H1 (cell line): ENCODE data around the gene EPHA3. TPM values are rescaled to one million over a fixed set of nuclear protein-coding genes. Genes with fewer than 3 reads are reported as not detected.

Experiments used
- CTCF ChIA-PET: fragments of 300-600 bp; sonication (Branson Sonifier 250); formaldehyde crosslinking; loops from one replicate; lab custom pipeline; 2021; ENCODE audit not compliant: partially characterized antibody; lab: Charles Lee
- POLR2A ChIA-PET: fragments of 300-600 bp; sonication (Branson Sonifier 250); formaldehyde crosslinking; loops from one replicate; lab custom pipeline; 2021; ENCODE audit warnings: inconsistent platforms; ENCODE audit not compliant: partially characterized antibody; lab: Charles Lee
- DNase-seq, 2 experiments: peaks; one replicate each; pipeline versions ENCODE4 v3.0.0 to v3.0.0-alpha.2; 2010 to 2022; ENCODE audit warnings: low spot score in 2 of 2, low read depth in 1 of 2, mixed read lengths in 1 of 2
- FAIRE-seq: peaks from 2 replicates; lab custom pipeline; 2011; peaks lifted over from hg19 to GRCh38; lab: Jason Lieb, UNC
- H2AFZ ChIP-seq: 2 replicates; pipeline ENCODE4 v1.8.1; 2012; ENCODE audit warnings: low read length, inconsistent platforms
- H2AK5ac ChIP-seq: 2 replicates; pipeline ENCODE4 v1.6.1; 2013; ENCODE audit warnings: low read depth, low read length
- H2BK120ac ChIP-seq: replicated peaks from 2 replicates; pipeline ENCODE3; 2013; ENCODE audit warnings: low read depth, low read length, inconsistent platforms
- H2BK12ac ChIP-seq: 2 replicates; pipeline ENCODE4 v1.6.1; 2013; ENCODE audit warnings: low read depth, low read length
- H2BK15ac ChIP-seq: 2 replicates; pipeline ENCODE4 v1.6.1; 2013; ENCODE audit warnings: low read length
- H2BK20ac ChIP-seq: 2 replicates; pipeline ENCODE4 v1.6.1; 2013; ENCODE audit warnings: low read length
- H2BK5ac ChIP-seq: 2 replicates; pipeline ENCODE4 v1.6.1; 2013; ENCODE audit warnings: low read depth, low read length
- H3K14ac ChIP-seq: 2 replicates; pipeline ENCODE4 v1.6.1; 2013; ENCODE audit warnings: inconsistent platforms; ENCODE audit not compliant: insufficient read length
- H3K18ac ChIP-seq: 2 replicates; pipeline ENCODE4 v1.6.1; 2013; ENCODE audit warnings: low read length; ENCODE audit errors: extremely low read depth
- H3K23ac ChIP-seq: 2 replicates; pipeline ENCODE4 v1.6.1; 2013; ENCODE audit warnings: inconsistent platforms; ENCODE audit not compliant: insufficient read length
- H3K23me2 ChIP-seq: 2 replicates; pipeline ENCODE4 v1.6.1; 2013; ENCODE audit warnings: low read depth, low read length
- H3K27ac ChIP-seq: 2 replicates; pipeline ENCODE4 v1.6.1; 2011; ENCODE audit warnings: low read depth, low read length, inconsistent platforms
- H3K27me3 ChIP-seq, 4 experiments: replicated peaks in 1 of 4; 1 replicate in 1 of 4; 2 replicates in 3 of 4; pipeline versions ENCODE4 v1.6.1 to v1.8.1; 2011 to 2013; ENCODE audit warnings: low read length in 3 of 4, mild to moderate bottlenecking in 3 of 4, inconsistent platforms in 2 of 4, mixed read lengths in 2 of 4, moderate library complexity in 1 of 4; ENCODE audit not compliant: control insufficient read depth in 3 of 4, insufficient read depth in 3 of 4; ENCODE audit errors: extremely low read depth in 1 of 4
- H3K36me3 ChIP-seq, 4 experiments: 2 replicates each; pipeline versions ENCODE4 v1.6.1 to v1.8.1; 2011 to 2013; ENCODE audit warnings: mild to moderate bottlenecking in 4 of 4, low read length in 3 of 4, moderate library complexity in 2 of 4, control low read depth in 1 of 4, inconsistent platforms in 1 of 4; ENCODE audit not compliant: insufficient read depth in 4 of 4, control insufficient read depth in 2 of 4
- H3K4ac ChIP-seq: replicated peaks from 2 replicates; pipeline ENCODE3; 2013; ENCODE audit warnings: low read length, low read depth, mixed read lengths, inconsistent platforms; ENCODE audit not compliant: insufficient read length
- H3K4me1 ChIP-seq, 4 experiments: replicated peaks in 1 of 4; 1 replicate in 1 of 4; 2 replicates in 3 of 4; pipeline versions ENCODE4 v1.6.1 to v1.8.1; 2011 to 2013; ENCODE audit warnings: low read length in 3 of 4, inconsistent platforms in 2 of 4, mixed read lengths in 1 of 4; ENCODE audit not compliant: insufficient read depth in 4 of 4, control insufficient read depth in 3 of 4
- H3K4me2 ChIP-seq, 2 experiments: 2 replicates each; pipeline versions ENCODE4 v1.6.1 to v1.8.1; 2011 to 2013; ENCODE audit warnings: low read depth in 2 of 2, low read length in 2 of 2, control low read depth in 1 of 2, inconsistent platforms in 1 of 2, mild to moderate bottlenecking in 1 of 2; ENCODE audit not compliant: insufficient read depth in 1 of 2
- H3K4me3 ChIP-seq, 4 experiments: fragments of 200-600, 300-600 bp in 1 of 4; sonication (generic), shearing (Covaris generic), sonication (Bioruptor Twin) in 1 of 4; 2 replicates each; pipeline versions ENCODE4 v1.5.1 to v1.8.1; 2011 to 2016; ENCODE audit warnings: low read length in 4 of 4, low read depth in 3 of 4, control low read depth in 2 of 4, inconsistent platforms in 2 of 4, mild to moderate bottlenecking in 2 of 4, mixed read lengths in 1 of 4, moderate library complexity in 1 of 4; ENCODE audit not compliant: insufficient read depth in 2 of 4; ENCODE audit errors: extremely low read depth in 1 of 4
- H3K56ac ChIP-seq: replicated peaks from 2 replicates; pipeline ENCODE3; 2013; ENCODE audit warnings: low read depth, mild to moderate bottlenecking, mixed read lengths, low read length, inconsistent platforms; ENCODE audit not compliant: insufficient read length
- H3K79me1 ChIP-seq: 2 replicates; pipeline ENCODE4 v1.6.1; 2013; ENCODE audit warnings: low read depth, low read length, control low read depth
- H3K79me2 ChIP-seq, 2 experiments: 2 replicates each; pipeline versions ENCODE4 v1.6.1 to v1.8.1; 2012 to 2013; ENCODE audit warnings: low read length in 2 of 2, mild to moderate bottlenecking in 2 of 2, inconsistent platforms in 1 of 2; ENCODE audit not compliant: insufficient read depth in 2 of 2, control insufficient read depth in 1 of 2
- H3K9ac ChIP-seq, 4 experiments: replicated peaks in 1 of 4; 1 replicate in 1 of 4; 2 replicates in 3 of 4; pipeline versions ENCODE4 v1.6.1 to v1.8.1; 2011 to 2013; ENCODE audit warnings: low read depth in 3 of 4, low read length in 3 of 4, control low read depth in 2 of 4, mild to moderate bottlenecking in 2 of 4, moderate library complexity in 2 of 4, inconsistent platforms in 1 of 4; ENCODE audit errors: extremely low read depth in 1 of 4
- H3K9me3 ChIP-seq, 2 experiments: 2 replicates each; pipeline versions ENCODE4 v1.6.1 to v1.8.1; 2012 to 2013; ENCODE audit warnings: mild to moderate bottlenecking in 2 of 2, moderate library complexity in 2 of 2, control low read depth in 1 of 2, inconsistent platforms in 1 of 2, low read depth in 1 of 2, low read length in 1 of 2, mixed read lengths in 1 of 2; ENCODE audit not compliant: insufficient read depth in 2 of 2
- H4K20me1 ChIP-seq, 2 experiments: replicated peaks in 1 of 2; 2 replicates each; pipeline versions ENCODE3 to v1.8.1; 2011 to 2013; ENCODE audit warnings: inconsistent platforms in 2 of 2, low read length in 2 of 2, mild to moderate bottlenecking in 1 of 2; ENCODE audit not compliant: insufficient read depth in 2 of 2, control insufficient read depth in 1 of 2
- H4K5ac ChIP-seq: 2 replicates; pipeline ENCODE4 v1.6.1; 2013; ENCODE audit warnings: low read length, low read depth, mixed read lengths, inconsistent platforms; ENCODE audit not compliant: insufficient read length
- H4K8ac ChIP-seq: 2 replicates; pipeline ENCODE4 v1.8.0; 2013; ENCODE audit warnings: mild to moderate bottlenecking, moderate library complexity, low read length, inconsistent platforms; ENCODE audit not compliant: insufficient read depth; ENCODE audit errors: extremely low read depth
- H4K91ac ChIP-seq: replicated peaks from 2 replicates; pipeline ENCODE3; 2013; ENCODE audit warnings: low read length, mixed read lengths, inconsistent platforms; ENCODE audit not compliant: insufficient read length
- GABPA ChIP-seq: IDR thresholded peaks from 2 replicates; pipeline ENCODE4 v1.6.1; 2011; ENCODE audit warnings: mild to moderate bottlenecking, low read length, moderate library complexity, borderline replicate concordance; ENCODE audit not compliant: insufficient read depth
- SAP30 ChIP-seq: fragments of 300-600 bp; sonication (generic); IDR thresholded peaks from 2 replicates; pipeline ENCODE4 v1.7.1; 2012; ENCODE audit warnings: low read length, moderate library complexity, mild to moderate bottlenecking, inconsistent platforms; ENCODE audit not compliant: insufficient read depth, insufficient replicate concordance
- SIX5 ChIP-seq: IDR thresholded peaks from 2 replicates; pipeline ENCODE4 v1.6.1; 2011; ENCODE audit warnings: mild to moderate bottlenecking, low read depth, low read length
- TEAD4 ChIP-seq: IDR thresholded peaks from 2 replicates; pipeline ENCODE4 v1.6.1; 2012; ENCODE audit warnings: low read depth, low read length, inconsistent platforms, mixed read lengths
- USF2 ChIP-seq: IDR thresholded peaks from 2 replicates; pipeline ENCODE4 v1.6.1; 2011; ENCODE audit warnings: low read length, improper control_type of control experiment
- ZNF274 ChIP-seq: IDR thresholded peaks from 2 replicates; pipeline ENCODE4 v1.7.0; 2012; ENCODE audit warnings: low read length, borderline replicate concordance; ENCODE audit errors: extremely low read depth
- WGBS, 2 experiments: shearing (Covaris generic) in 1 of 2; methylation state at CpG; one replicate each; pipeline versions ENCODE4 v1.1.6 to v1.1.7; 2013 to 2015; ENCODE audit warnings: low lambda C conversion rate in 2 of 2, mixed read lengths in 2 of 2, inconsistent platforms in 1 of 2, low coverage in 1 of 2, missing lambda C conversion rate in 1 of 2; ENCODE audit not compliant: insufficient replicate concordance in 2 of 2, insufficient coverage in 1 of 2, insufficient read length in 1 of 2; ENCODE audit errors: extremely low coverage in 1 of 2, missing lambda C conversion rate in 1 of 2; 5-methylcytosine and 5-hydroxymethylcytosine counted together
- polyA plus RNA-seq, 7 experiments: library from polyadenylated mRNA; depleted of rRNA in 3 of 7; stranded (reverse) in 5 of 7; unstranded in 2 of 7; fragments of >200 nt in 5 of 7; fragments of 200-250 nt in 2 of 7; gene quantifications; 1 replicate in 5 of 7; 2 replicates in 1 of 7; 4 replicates in 1 of 7; pipeline versions ENCODE4 v1.2.1 to v1.2.3, GENCODE V29; 2011 to 2013; ENCODE audit warnings: missing spikeins in 2 of 7, mixed read lengths in 2 of 7
- total RNA-seq: library from RNA; stranded (reverse); fragmentation: NEBNext Ultra II Directional; extraction: Animal tissue kit (Norgen Biotek cat#: 25700); gene quantifications from 2 replicates; pipeline ENCODE4 v1.2.1, GENCODE V29; 2021

Gene EPHA3
- total and polyA plus RNA-seq, 2 of the 8 experiments (the other 6 are each of a cell fraction or from before 2014, with no cell fraction given), result 0.09 to 0.22 TPM

- POLR2A ChIA-PET, result no interaction called here
- TF ChIP-seq SAP30 (no peak), SIX5 (no peak), TEAD4 (no peak), ZNF274 (no peak), USF2 (no peak), GABPA (no peak)
Measured at GRCh38 chr3:89087851-89088250, 19.6 kb upstream of the EPHA3 start.

More at GRCh38 chr3:89087851-89088250, 19.6 kb upstream of the EPHA3 start:
- Histone ChIP-seq H3K4ac (no peak overlapping the region), H4K5ac (no peak overlapping the region), H3K18ac (no peak overlapping the region), H3K4me2 (no peak overlapping the region), H3K56ac (no peak overlapping the region), H2BK5ac (no peak overlapping the region), H3K23me2 (no peaks in the 10 kb centered on the region), H2AK5ac (no peak overlapping the region), H3K27me3 (no peaks in the 10 kb centered on the region), H3K36me3 (no peaks in the 10 kb centered on the region), H2AFZ (no peak overlapping the region), H2BK15ac (no peak overlapping the region), H3K4me3 (no peak overlapping the region), H3K79me2 (no peaks in the 10 kb centered on the region), H3K9ac (no peak overlapping the region), H3K4me1 (no peaks in the 10 kb centered on the region), H2BK12ac (no peak overlapping the region), H3K27ac (no peak overlapping the region), H2BK20ac (no peak overlapping the region), H3K79me1 (no peaks in the 10 kb centered on the region), H3K9me3 (no peaks in the 10 kb centered on the region), H4K8ac (no peak overlapping the region), H2BK120ac (no peak overlapping the region), H4K91ac (no peak overlapping the region), H4K20me1 (no peaks in the 10 kb centered on the region), H3K23ac (no peak overlapping the region), H3K14ac (no peak overlapping the region)
- 96% methylated on average over 1 of the region's 1 CpG; no CpG with 5 or more reads in 1 of the 2 experiments for WGBS, 2 experiments
- FAIRE-seq (no peak), DNase-seq (no peak)
- CTCF ChIA-PET, result no interaction called here
